Heart left ventricle (tissue), 13 donors: ENCODE data around the gene SBK1.

Experiments used
- POLR2A ChIP-seq, 2 donors: fragments of 450-650 bp; IDR thresholded peaks; one replicate each; pipeline ENCODE4 v1.6.1; 2017; ENCODE audit warnings: antibody characterized with exemption in 2 of 2, mild to moderate bottlenecking in 2 of 2, moderate library complexity in 2 of 2
- TF ChIP-seq, protein P1 (sequence below), 12 donors: fragments of 200-600 bp; sonication (generic) in 4 of 12; IDR thresholded peaks; one replicate each; pipeline versions ENCODE4 v1.5.0 to v1.8.0; 2018 to 2022; ENCODE audit warnings: antibody characterized with exemption in 12 of 12, mild to moderate bottlenecking in 5 of 12
- donor health status: ischemic (EF 13 %, LVEDD 7.1; RV severe dilation, severe dysfunction).
- donor health status: DM: no; HTN: yes; CAD: no.
- donor health status: DM: no; HTN: no; CAD: no.
- donor health status: ischemic (EF 25% LVEDD 6.9; RV normal size, moderate dysfunction).
- donor health status: ischemic (EF 25% LVEDD 5.7; RV mildly dilated, moderate dysfunction).
- donor health status: ischemic (EF 35%, LVEDD 5.7; RV mildly dilated, moderate dysfunction).
- donor health status: nonischemic (EF 11% LVEDD 7.7; RV severe dilation, severe dysfunction).
- donor health status: DM: yes; HTN: yes; CAD: no.
- donor health status: PGD.
- donor health status: ischemic (EF 29% LVEDD 5.4; RV normal size, mild dysfunction).
- donor health status: nonischemic (EF 23%, LVEDD 6.1; RV moderate dilation, normal function).

DNA sequence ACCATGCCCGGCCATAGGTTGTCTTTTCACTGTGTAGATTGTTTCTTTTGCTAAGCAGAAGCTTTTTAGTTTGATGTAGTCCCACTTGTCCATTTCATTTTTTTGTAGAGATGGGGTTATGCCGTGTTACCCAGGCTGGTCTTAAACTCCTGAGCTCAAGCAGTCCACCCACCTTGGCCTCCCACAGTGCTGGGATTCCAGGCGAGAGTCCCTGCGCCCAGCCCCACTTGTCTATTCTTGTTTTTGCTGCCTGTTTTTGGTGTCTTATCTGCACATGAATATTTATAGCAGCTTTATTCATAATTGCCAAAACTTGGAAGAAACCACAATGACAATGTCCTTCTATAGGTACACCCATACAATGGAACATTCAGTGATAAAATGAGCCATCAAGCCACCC is 18.8 kb upstream of the SBK1 start:
- TF ChIP-seq, protein P1, sequence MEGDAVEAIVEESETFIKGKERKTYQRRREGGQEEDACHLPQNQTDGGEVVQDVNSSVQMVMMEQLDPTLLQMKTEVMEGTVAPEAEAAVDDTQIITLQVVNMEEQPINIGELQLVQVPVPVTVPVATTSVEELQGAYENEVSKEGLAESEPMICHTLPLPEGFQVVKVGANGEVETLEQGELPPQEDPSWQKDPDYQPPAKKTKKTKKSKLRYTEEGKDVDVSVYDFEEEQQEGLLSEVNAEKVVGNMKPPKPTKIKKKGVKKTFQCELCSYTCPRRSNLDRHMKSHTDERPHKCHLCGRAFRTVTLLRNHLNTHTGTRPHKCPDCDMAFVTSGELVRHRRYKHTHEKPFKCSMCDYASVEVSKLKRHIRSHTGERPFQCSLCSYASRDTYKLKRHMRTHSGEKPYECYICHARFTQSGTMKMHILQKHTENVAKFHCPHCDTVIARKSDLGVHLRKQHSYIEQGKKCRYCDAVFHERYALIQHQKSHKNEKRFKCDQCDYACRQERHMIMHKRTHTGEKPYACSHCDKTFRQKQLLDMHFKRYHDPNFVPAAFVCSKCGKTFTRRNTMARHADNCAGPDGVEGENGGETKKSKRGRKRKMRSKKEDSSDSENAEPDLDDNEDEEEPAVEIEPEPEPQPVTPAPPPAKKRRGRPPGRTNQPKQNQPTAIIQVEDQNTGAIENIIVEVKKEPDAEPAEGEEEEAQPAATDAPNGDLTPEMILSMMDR (IDR thresholded peaks at IDR 0.05), result no peak
- TF ChIP-seq POLR2A (IDR thresholded peaks at IDR 0.05), result no peak
